ENCODE data around the gene ADARB1.

DNA sequence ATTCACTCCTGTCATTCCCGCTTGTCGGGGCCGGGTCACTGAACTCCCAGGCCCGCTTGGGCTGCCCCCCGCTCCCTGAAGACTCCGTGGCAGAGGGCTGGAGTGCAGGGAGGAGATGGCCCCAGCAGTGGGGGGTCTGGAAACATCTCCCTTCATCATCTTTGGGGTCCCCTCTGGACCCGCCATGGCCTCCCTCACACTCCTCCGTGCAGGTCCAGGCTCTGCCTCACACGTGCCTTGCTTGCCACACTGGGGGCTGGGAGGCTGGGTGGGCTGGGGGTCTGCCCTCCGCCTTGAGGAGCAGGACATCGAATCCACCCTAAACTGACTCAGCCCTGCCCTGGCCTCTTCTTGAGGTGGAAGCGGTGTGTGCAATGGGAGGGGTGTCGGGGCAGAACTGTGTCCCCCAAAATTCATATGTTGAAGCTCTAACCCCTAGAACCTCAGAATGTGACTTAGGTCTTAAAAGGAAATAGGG lies 178.1 kb downstream of the ADARB1 start:
- no peak for TF ChIP-seq POLR2A (IDR thresholded peaks at IDR 0.05; ENCODE audit: low read depth, low read length)
- no peak for TF ChIP-seq TAF1 (IDR thresholded peaks at IDR 0.05; ENCODE audit: borderline replicate concordance, low read depth, low read length)
- no peak for TF ChIP-seq POLR2AphosphoS5 (IDR thresholded peaks at IDR 0.05; ENCODE audit: low read depth, low read length)

Data from GM12892 (cell line).